MM.1S (cell line): Measurements from ENCODE around the gene TTC28.

Experiments used
- EZH2 ChIP-seq: fragments of 300-600 bp; sonication (generic); optimal IDR thresholded peaks from 2 replicates; pipeline ENCODE3; 2017; ENCODE audit warnings: low read depth, mild to moderate bottlenecking, antibody characterized with exemption, low read length, mixed read lengths
- TF ChIP-seq, protein P1 (sequence below): fragments of 300-600 bp; sonication (generic); IDR thresholded peaks from 2 replicates; pipeline ENCODE4 v1.5.1; 2016; ENCODE audit warnings: antibody characterized with exemption, low read length, mixed read lengths

- TF ChIP-seq, protein P1, sequence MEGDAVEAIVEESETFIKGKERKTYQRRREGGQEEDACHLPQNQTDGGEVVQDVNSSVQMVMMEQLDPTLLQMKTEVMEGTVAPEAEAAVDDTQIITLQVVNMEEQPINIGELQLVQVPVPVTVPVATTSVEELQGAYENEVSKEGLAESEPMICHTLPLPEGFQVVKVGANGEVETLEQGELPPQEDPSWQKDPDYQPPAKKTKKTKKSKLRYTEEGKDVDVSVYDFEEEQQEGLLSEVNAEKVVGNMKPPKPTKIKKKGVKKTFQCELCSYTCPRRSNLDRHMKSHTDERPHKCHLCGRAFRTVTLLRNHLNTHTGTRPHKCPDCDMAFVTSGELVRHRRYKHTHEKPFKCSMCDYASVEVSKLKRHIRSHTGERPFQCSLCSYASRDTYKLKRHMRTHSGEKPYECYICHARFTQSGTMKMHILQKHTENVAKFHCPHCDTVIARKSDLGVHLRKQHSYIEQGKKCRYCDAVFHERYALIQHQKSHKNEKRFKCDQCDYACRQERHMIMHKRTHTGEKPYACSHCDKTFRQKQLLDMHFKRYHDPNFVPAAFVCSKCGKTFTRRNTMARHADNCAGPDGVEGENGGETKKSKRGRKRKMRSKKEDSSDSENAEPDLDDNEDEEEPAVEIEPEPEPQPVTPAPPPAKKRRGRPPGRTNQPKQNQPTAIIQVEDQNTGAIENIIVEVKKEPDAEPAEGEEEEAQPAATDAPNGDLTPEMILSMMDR = no peak
- TF ChIP-seq EZH2 = no peak
Measured at GRCh38 chr22:28429711-28430110, 249.9 kb downstream of the TTC28 start.
